GM18511 (cell line): Measurements from ENCODE around the gene VTI1A.
"Not testable (repeated sequence)": the region's sequence is repeated elsewhere in the genome, so short reads cannot be mapped to it uniquely, and the experiment has no call there.

Experiments used
- ATAC-seq: cut with Tn5 transposase; IDR thresholded peaks from one replicate; pipeline ENCODE4 v1.9.1; 2021; ENCODE audit warnings: mild to moderate bottlenecking, moderate library complexity; ENCODE audit not compliant: unreplicated experiment

Gene VTI1A

DNA sequence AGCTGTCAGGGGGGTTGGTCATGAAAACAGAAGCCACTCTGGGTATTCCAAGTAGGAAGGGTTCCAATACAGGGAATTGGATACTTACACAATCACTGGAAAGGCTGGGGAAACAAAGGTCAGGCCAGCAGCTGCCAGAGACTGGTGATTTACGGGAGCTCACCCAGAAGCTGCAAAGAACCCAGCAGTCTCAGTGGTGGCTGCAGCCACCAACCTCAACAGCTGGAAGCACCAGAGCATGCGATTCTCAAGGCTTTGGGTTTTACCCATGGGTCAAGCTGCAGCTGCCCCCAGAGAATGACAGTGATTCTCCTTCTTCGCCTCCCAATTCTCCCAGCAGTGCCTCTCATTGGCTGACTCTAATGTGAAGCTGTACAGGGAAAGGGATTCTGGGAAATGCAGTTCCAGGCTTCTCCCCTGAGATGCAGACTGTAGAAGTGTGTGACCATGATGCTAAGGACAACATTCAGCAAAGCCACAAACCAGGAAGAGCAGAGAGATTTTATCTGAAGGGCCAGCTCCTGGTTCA lies 395.9 kb downstream of the VTI1A start:
- peak; percentile 98 for ATAC-seq

DNA sequence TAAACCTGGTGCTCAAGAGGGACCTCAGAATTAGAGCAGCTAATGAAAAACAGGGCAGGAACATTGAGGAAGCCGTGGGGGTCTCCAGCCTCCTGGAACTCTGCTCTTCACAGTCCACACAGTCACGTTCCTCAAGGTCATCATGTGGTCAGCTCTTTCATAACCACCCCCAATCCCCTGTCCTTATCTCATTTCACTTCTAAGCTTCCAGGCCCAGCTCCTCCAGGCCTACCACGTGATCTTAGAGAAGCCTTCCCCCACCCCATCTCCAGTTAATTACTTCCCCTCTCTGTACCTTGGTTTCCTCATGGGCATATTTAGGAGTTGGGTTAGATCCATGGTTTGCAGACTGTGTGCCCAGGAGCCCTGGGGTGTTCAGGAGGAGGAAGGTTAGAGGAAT lies 396.6 kb downstream of the VTI1A start:
- no peak for ATAC-seq

DNA sequence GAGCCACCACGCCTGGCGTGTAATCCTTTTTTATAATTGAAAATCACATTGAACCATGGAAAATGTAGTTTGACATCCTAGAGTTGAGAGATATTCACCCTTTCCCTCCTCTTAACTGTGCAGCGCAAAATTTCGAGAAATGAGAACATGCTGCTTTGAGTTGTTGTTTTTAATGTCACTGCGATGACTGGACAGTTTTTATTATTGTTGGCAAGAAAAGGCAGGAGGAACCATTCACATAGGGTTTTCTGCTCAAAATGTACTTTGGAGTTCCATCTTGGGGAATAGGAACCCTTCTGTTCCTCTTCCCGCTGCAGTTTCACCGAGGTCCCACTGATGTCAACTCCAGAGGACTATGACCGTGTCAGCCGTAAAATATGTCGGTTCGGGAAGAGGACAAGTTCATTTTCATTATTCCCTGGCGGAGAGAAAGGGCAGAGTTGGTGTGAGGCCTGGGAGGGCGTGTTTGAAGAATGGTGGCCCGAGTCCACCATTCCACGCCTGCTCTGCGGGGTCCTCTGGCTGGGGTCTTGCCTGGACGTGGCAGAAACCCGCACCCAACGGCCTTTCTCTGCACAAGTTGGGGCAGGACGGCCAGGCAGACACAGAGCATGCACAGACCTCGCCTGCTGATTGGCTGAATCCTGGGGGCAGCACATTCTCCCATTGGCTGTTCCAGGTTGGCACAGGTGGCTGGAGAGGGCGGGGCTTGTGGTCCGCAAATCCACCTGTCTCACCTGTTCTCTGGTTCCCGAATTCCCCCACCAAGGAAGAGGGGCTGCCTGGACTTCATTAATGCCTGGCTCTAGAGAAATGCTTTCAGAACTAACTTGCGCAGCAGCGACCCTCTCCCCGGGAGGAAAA lies 397.9 kb downstream of the VTI1A start:
- ATAC-seq, result no peak

- ATAC-seq, result no peak
Observed at GRCh38 chr10:112847778-112848177, 400.8 kb downstream of the VTI1A start.

GRCh38 chr10:112848228-112848627 lies 401.2 kb downstream of the VTI1A start:
- ATAC-seq, result no peak

DNA sequence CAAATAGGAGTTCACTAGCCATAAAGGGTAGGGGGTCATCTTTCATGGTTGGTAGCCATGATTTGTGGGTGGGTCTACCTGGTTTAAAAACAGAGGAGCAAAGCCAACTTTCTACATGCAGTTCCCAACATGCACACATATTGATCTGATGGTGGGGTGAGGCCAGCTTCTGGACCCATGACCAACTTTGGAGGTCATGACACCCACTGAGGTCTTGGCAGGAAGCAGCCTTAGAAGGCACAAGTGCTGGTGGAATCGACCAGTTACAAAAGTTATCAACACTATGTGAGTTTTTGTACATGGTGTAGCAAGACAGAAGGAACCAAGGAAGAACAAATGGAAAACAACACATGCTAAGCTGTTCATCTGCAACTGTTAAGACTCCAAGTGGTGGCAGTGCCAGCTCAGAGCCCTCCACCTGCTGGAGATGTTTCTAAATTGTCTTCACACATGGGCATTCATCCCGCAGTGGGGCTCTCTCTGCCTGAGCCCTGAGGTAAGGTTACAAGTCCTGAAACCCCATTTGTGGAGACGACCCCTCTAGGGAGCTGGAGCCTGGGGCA lies 401.9 kb downstream of the VTI1A start:
- ATAC-seq, result no peak

DNA sequence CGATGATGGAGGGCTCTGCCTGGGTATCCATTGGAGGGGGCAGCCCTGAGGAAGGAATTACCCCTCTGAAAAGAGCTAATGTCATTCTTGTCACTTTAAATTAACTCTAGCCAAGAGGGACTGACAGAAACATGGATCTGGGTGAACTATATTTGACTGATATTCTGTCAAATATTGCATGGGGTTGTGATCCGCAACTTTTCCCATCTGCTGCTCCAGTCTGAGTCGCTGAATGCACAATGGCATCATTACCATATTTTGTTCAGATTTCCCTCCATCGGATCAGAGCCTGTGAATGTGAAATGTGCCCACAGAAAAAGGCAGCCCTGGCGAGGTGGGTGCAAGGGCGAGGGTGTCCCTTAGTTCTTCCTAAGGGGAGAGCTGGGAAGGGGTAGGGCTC lies 402.5 kb downstream of the VTI1A start:
- no peak for ATAC-seq

DNA sequence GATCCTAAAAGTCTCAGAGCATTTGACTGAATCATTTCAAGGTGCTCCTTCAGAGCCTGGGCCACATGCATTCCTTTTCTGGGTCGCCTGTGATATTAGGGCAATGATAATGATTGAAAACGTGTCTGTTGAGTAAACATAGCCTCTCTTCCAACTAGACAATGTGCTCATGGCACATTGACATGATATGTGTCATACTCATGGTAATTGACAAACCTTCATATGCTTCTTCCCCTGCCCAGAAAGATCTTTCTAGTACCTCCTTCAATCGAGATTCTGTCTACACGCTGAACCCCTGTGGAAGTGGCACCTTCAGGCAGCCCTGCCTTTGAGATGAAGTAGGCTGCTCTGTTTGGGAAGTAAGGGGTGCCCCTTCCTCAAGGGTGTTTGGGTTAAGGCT lies 404.2 kb downstream of the VTI1A start:
- ATAC-seq, result no peak

DNA sequence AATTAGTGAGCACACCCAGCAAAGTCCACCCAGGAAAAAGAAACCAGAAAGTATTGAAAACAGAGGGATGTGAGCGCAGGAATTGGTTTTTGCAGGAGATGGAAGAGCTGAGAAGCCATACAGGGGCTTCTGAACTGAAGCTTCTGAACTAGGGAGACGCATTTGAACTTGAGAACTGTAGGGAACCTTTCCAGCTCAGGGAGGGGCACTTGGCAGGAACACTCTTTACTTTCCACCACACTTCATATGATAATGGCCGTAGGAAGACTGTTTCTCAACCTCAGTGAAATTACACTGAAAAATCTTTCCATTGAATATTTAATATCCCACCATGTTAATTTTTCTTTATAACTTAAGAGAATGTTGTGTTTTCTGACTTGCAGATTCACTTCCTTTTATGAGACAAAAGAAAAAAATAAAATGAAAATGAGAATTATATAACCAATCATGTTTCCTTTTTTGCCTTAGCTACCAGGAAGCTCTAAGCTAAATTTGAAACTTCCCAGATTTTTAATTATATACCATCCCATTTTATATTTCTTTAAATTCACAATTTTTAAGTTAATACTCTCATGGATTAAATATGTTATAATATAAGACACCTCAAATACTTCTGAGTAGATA lies 404.7 kb downstream of the VTI1A start:
- no peak for ATAC-seq

DNA sequence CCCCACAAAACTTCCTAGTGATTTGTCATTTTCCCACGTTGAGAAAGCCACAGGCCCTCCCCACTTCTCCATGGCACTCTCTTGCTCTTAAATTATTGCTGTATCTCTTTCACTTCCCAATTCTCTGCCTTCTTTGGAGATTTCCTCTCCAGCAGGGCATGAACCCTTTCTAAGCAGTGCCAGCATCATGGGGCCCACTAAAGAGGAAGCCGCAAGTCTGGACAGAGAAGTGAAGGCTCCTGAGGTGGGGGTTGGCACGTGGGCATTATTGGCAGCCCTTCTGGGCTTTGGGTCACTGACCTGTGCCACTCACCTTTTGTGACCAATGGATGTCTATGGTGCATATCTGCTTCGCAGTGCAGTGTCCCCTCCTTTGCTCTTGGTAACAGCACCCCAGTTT lies 405.3 kb downstream of the VTI1A start:
- no peak for ATAC-seq

DNA sequence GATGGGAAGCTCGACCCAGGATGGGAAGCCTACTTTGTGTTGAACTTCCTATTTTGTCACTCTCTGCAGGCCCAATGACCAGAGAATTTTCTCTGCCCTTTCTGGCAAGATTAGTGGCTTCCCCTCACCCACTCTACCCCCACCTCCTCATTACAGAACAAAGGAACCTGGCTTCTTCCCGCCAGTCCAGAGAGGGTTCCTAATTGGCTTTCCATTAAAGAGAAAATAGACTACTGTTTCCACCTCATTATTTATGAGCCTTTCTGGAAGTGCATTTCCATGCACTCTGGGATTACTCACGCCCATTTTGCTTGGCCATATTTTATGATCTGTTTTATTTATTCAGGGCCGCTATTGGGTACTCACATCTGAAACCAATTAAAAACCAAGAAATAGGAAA lies 408.1 kb downstream of the VTI1A start:
- no peak for ATAC-seq

- no peak for ATAC-seq
Observed at GRCh38 chr10:112857493-112857892, 410.5 kb downstream of the VTI1A start.

- no peak for ATAC-seq
Observed at GRCh38 chr10:112858986-112859651, 412.1 kb downstream of the VTI1A start.

DNA sequence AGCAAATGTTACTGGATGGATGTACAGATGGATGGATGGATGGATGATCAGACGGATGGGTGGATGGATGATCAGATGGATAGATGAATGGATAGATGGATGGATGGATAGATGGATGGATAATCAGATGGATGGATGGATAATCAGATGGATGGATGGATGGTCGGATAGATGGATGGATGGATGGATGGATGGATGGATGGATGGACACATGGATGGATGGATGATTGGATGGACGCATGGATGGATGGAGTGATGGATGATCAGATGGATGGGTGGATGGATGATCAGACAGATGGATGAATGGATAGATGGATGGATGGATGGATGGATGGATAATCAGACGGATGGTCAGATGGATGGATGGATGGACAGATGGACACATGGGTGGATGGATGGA lies 412.8 kb downstream of the VTI1A start:
- no peak for ATAC-seq

DNA sequence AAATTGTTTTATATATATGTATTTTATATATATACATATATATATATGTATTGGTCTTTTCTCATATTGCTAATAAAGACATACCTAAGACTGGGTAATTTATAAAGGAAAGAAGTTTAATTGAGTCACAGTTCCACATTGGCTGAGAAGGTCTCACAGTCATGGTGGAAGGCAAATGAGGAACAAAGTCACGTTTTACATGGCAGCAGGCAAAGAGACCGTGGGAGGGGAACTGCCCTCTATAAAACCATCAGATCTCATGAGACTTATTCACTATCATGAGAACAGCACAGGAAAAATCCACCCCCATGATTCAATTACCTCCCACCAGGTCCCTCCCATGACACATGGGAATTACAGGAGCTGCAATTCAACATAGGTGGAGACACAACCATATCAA lies 416.4 kb downstream of the VTI1A start:
- ATAC-seq, result not testable (repeated sequence)
